H9 (cell line): Measurements from ENCODE around the gene EEF1AKMT3. TPM values are rescaled to one million over a fixed set of nuclear protein-coding genes. Genes with fewer than 3 reads are reported as not detected.

Experiments
- DNase-seq: peaks from one replicate; pipeline ENCODE4 v3.0.0-alpha.2; 2017
- H2AFZ ChIP-seq: one replicate; pipeline ENCODE4 v1.6.1; 2013; ENCODE audit warnings: mild to moderate bottlenecking, low read length, control low read depth, moderate library complexity
- H2AK5ac ChIP-seq: 2 replicates; pipeline ENCODE4 v1.6.1; 2013; ENCODE audit warnings: low read length, control low read depth, mixed read lengths; ENCODE audit not compliant: insufficient read length
- H2BK120ac ChIP-seq: one replicate; pipeline ENCODE4 v1.6.1; 2013; ENCODE audit warnings: low read depth, mild to moderate bottlenecking, low read length, control low read depth, inconsistent platforms; ENCODE audit not compliant: poor library complexity, severe bottlenecking
- H2BK12ac ChIP-seq: 2 replicates; pipeline ENCODE4 v1.6.1; 2013; ENCODE audit warnings: low read length, control low read depth, mixed read lengths, low read depth; ENCODE audit not compliant: insufficient read length
- H2BK15ac ChIP-seq: 2 replicates; pipeline ENCODE4 v1.6.1; 2013; ENCODE audit warnings: low read depth, low read length, control low read depth
- H2BK20ac ChIP-seq: one replicate; pipeline ENCODE4 v1.6.1; 2013; ENCODE audit warnings: low read depth, mild to moderate bottlenecking, low read length, control low read depth, inconsistent platforms; ENCODE audit not compliant: poor library complexity, severe bottlenecking
- H2BK5ac ChIP-seq: 2 replicates; pipeline ENCODE4 v1.6.1; 2013; ENCODE audit warnings: low read length, control low read depth, mixed read lengths; ENCODE audit not compliant: insufficient read length
- H3K14ac ChIP-seq: 2 replicates; pipeline ENCODE4 v1.6.1; 2013; ENCODE audit warnings: low read length, control low read depth; ENCODE audit not compliant: insufficient read depth
- H3K18ac ChIP-seq: 2 replicates; pipeline ENCODE4 v1.6.1; 2013; ENCODE audit warnings: low read depth, mild to moderate bottlenecking, mixed read lengths, low read length, control low read depth; ENCODE audit not compliant: insufficient read length
- H3K23ac ChIP-seq: 2 replicates; pipeline ENCODE4 v1.6.1; 2013; ENCODE audit warnings: low read length, control low read depth, mixed read lengths, low read depth; ENCODE audit not compliant: insufficient read length
- H3K23me2 ChIP-seq: 2 replicates; pipeline ENCODE4 v1.6.1; 2013; ENCODE audit warnings: low read depth, mild to moderate bottlenecking, mixed read lengths, low read length, control low read depth; ENCODE audit not compliant: insufficient read length, poor library complexity, severe bottlenecking
- H3K27ac ChIP-seq: 2 replicates; pipeline ENCODE4 v1.5.1; 2013; ENCODE audit warnings: low read length, control low read depth, mixed read lengths, low read depth; ENCODE audit not compliant: insufficient read length
- H3K27me3 ChIP-seq: 2 replicates; pipeline ENCODE4 v1.6.1; 2013; ENCODE audit warnings: low read length, control low read depth, inconsistent platforms; ENCODE audit not compliant: insufficient read depth
- H3K4ac ChIP-seq: 2 replicates; pipeline ENCODE4 v1.6.1; 2013; ENCODE audit warnings: low read depth, mild to moderate bottlenecking, control low read depth, inconsistent platforms, low read length, moderate library complexity
- H3K4me1 ChIP-seq: 2 replicates; pipeline ENCODE4 v1.6.1; 2013; ENCODE audit warnings: low read length, control low read depth, inconsistent platforms; ENCODE audit not compliant: insufficient read depth
- H3K4me2 ChIP-seq: 2 replicates; pipeline ENCODE4 v1.6.1; 2013; ENCODE audit warnings: low read length, control low read depth, mixed read lengths; ENCODE audit not compliant: insufficient read length, insufficient read depth
- H3K56ac ChIP-seq: 2 replicates; pipeline ENCODE4 v1.6.1; 2013; ENCODE audit warnings: low read depth, mild to moderate bottlenecking, mixed read lengths, low read length, control low read depth; ENCODE audit not compliant: insufficient read length
- H3K79me1 ChIP-seq: 2 replicates; pipeline ENCODE4 v1.6.1; 2013; ENCODE audit warnings: low read depth, mild to moderate bottlenecking, moderate library complexity, low read length, control low read depth, inconsistent platforms; ENCODE audit not compliant: insufficient read depth, poor library complexity, severe bottlenecking
- H3K79me2 ChIP-seq: 2 replicates; pipeline ENCODE4 v1.6.1; 2013; ENCODE audit warnings: low read length, control low read depth, inconsistent platforms; ENCODE audit not compliant: insufficient read depth
- H3K9ac ChIP-seq: 2 replicates; pipeline ENCODE4 v1.6.1; 2013; ENCODE audit warnings: low read length, control low read depth, mixed read lengths; ENCODE audit not compliant: insufficient read length; ENCODE audit errors: extremely low read depth
- H3K9me3 ChIP-seq: one replicate; pipeline ENCODE4 v1.6.1; 2013; ENCODE audit warnings: low read depth, low read length, inconsistent platforms; ENCODE audit not compliant: control insufficient read depth
- H3T11ph ChIP-seq: one replicate; pipeline ENCODE4 v1.6.1; 2013; ENCODE audit warnings: mild to moderate bottlenecking, low read length, control low read depth, inconsistent platforms
- H4K20me1 ChIP-seq: one replicate; pipeline ENCODE4 v1.6.1; 2013; ENCODE audit not compliant: control insufficient read depth, insufficient read length, insufficient read depth
- H4K5ac ChIP-seq: 2 replicates; pipeline ENCODE4 v1.6.1; 2013; ENCODE audit warnings: low read depth, mild to moderate bottlenecking, mixed read lengths, low read length, control low read depth; ENCODE audit not compliant: insufficient read length
- H4K8ac ChIP-seq: replicated peaks from 2 replicates; pipeline ENCODE4 v1.6.1; 2013; ENCODE audit warnings: low read length, control low read depth, mixed read lengths, low read depth; ENCODE audit not compliant: insufficient read length
- H4K91ac ChIP-seq: 2 replicates; pipeline ENCODE4 v1.6.1; 2013; ENCODE audit warnings: low read depth, mild to moderate bottlenecking, moderate library complexity, mixed read lengths, low read length, control low read depth; ENCODE audit not compliant: insufficient read length
- H3K27ac Mint-ChIP-seq, 3 experiments: 2 replicates in 2 of 3; 3 replicates in 1 of 3; pipeline ENCODE4 v1.8.0; 2020 to 2021; ENCODE audit warnings: mixed read lengths in 3 of 3, mild to moderate bottlenecking in 1 of 3, moderate library complexity in 1 of 3
- H3K27me3 Mint-ChIP-seq: 2 replicates; pipeline ENCODE4 v1.8.0; 2021; ENCODE audit warnings: low read depth, mild to moderate bottlenecking, moderate library complexity, mixed read lengths
- H3K36me3 Mint-ChIP-seq, 3 experiments: 2 replicates in 2 of 3; 3 replicates in 1 of 3; pipeline ENCODE4 v1.8.0; 2020 to 2021; ENCODE audit warnings: low read depth in 3 of 3, mixed read lengths in 3 of 3; ENCODE audit not compliant: insufficient read depth in 1 of 3
- H3K4me1 Mint-ChIP-seq, 2 experiments: 2 replicates each; pipeline ENCODE4 v1.8.0; 2020; ENCODE audit warnings: mixed read lengths in 2 of 2
- H3K4me3 Mint-ChIP-seq, 2 experiments: 2 replicates in 1 of 2; 3 replicates in 1 of 2; pipeline ENCODE4 v1.8.0; 2020 to 2021; ENCODE audit warnings: mild to moderate bottlenecking in 2 of 2, mixed read lengths in 2 of 2, moderate library complexity in 1 of 2
- H3K9me3 Mint-ChIP-seq, 2 experiments: 2 replicates in 1 of 2; 3 replicates in 1 of 2; pipeline ENCODE4 v1.8.0; 2020; ENCODE audit warnings: mild to moderate bottlenecking in 2 of 2, mixed read lengths in 2 of 2, moderate library complexity in 1 of 2
- CTCF ChIP-seq: fragments of 200-600 bp; sonication (generic); conservative IDR thresholded peaks from 3 replicates; pipeline ENCODE4 v1.8.0; 2021; ENCODE audit warnings: antibody characterized with exemption, mild to moderate bottlenecking
- total RNA-seq: library from RNA; stranded (reverse); gene quantifications from 2 replicates; pipeline ENCODE4 v1.2.1, GENCODE V29; 2021

Gene EEF1AKMT3
- total RNA-seq, 1 experiment from 2014 or later = 2.9 TPM

DNA sequence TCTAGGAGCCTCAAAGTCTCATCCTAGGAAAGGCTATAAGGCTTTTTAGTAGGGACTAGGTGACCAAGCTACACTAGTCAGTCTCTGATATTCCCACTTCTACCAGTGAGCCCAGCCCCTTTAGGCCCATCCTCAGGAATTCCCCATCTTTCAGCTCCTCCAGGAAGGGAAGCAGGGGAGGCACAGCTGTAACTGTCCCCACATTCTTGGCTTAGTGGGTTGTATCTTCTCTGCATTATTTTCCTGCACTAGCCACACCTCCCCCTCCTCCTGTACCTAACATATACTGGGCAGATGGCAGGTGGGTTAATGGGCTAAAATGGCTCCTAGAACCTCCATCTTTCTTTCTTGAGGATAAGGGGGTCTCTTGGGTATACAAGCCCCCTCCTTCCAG lies 5.1 kb upstream of the EEF1AKMT3 start:
- Histone ChIP-seq H3T11ph (no peak overlapping the region), H3K27ac (no peak overlapping the region), H3K23me2 (peaks cover 27% of the 10 kb centered on the region), H3K14ac (no peak overlapping the region), H4K91ac (no peak overlapping the region), H2BK15ac (no peak overlapping the region), H2BK120ac (no peak overlapping the region), H2AK5ac (no peak overlapping the region), H2AFZ (no peak overlapping the region), H3K9me3 (no peaks in the 10 kb centered on the region), H3K56ac (no peak overlapping the region), H3K4ac (no peak overlapping the region), H3K27me3 (peaks cover 31% of the 10 kb centered on the region; the same call in 1 of the 2 replicates), H3K4me1 (peaks cover 3% of the 10 kb centered on the region; the same call in 1 of the 2 replicates), H2BK20ac (no peak overlapping the region), H4K20me1 (no peaks in the 10 kb centered on the region), H3K79me2 (no peaks in the 10 kb centered on the region), H3K79me1 (no peaks in the 10 kb centered on the region), H3K4me2 (peak overlapping the region; percentile 80), H4K8ac (no peak overlapping the region), H3K9ac (no peak overlapping the region), H2BK5ac (no peak overlapping the region), H4K5ac (no peak overlapping the region), H3K23ac (no peak overlapping the region), H3K18ac (no peak overlapping the region), H2BK12ac (no peak overlapping the region)
- Mint-ChIP-seq H3K36me3 (peaks cover 20 to 39% (median 31%) of the 10 kb centered on the region in 3 experiments), H3K27ac (0 out of 7 replicates have a peak overlapping the region, but pooled peaks of 2 of the 3 experiments have one; percentile 44 to 51), H3K4me3 (peak overlapping the region; percentile 57 to 75; a peak in 3 of 5 replicates), H3K4me1 (peaks cover 32 to 48% of the 10 kb centered on the region in 2 experiments), H3K9me3 (no peaks in the 10 kb centered on the region), H3K27me3 (peaks cover 40% of the 10 kb centered on the region)
- DNase-seq = no peak
- TF ChIP-seq CTCF = no peak
